Activated T-helper 1 cell treated with anti-CD3 and anti-CD28 coated beads, Interleukin-12 subunit alpha, Interleukin-12 subunit beta, Interleukin-2, Interleukin-4 antibody, amounts not matched to agents 30 ng/mL and 10 ng/mL and 1 ng/mL, durations not matched to agents 14 hours and 24 hours and 36 hours (primary cell): ENCODE results near the gene MED31. TPM values are rescaled to one million over a fixed set of nuclear protein-coding genes. Genes with fewer than 3 reads are reported as not detected.
A peak's percentile ranks its signal among the peaks of the same experiment; 100 is the strongest.

Experiments used
- DNase-seq: peaks from one replicate; pipeline ENCODE4 v3.0.0; 2021; ENCODE audit warnings: low spot score
- H3K27ac Mint-ChIP-seq: one replicate; pipeline ENCODE4 v1.8.0; 2021; ENCODE audit warnings: mild to moderate bottlenecking, mixed read lengths
- H3K27me3 Mint-ChIP-seq: one replicate; pipeline ENCODE4 v1.8.0; 2022; ENCODE audit warnings: mild to moderate bottlenecking, moderate library complexity, mixed read lengths; ENCODE audit not compliant: insufficient read depth
- H3K36me3 Mint-ChIP-seq: one replicate; pipeline ENCODE4 v1.8.0; 2021; ENCODE audit warnings: low read depth, mixed read lengths
- H3K4me1 Mint-ChIP-seq: one replicate; pipeline ENCODE4 v1.8.0; 2021; ENCODE audit warnings: low read depth, mixed read lengths
- H3K4me3 Mint-ChIP-seq: one replicate; pipeline ENCODE4 v1.8.0; 2021; ENCODE audit warnings: mild to moderate bottlenecking, moderate library complexity, mixed read lengths
- H3K9me3 Mint-ChIP-seq: one replicate; pipeline ENCODE4 v1.8.0; 2021; ENCODE audit warnings: mixed read lengths
- intact Hi-C: fragments of 100-400 bp; cut with micrococcal nuclease; formaldehyde crosslinking; loops from one replicate; pipeline ENCODE4 v1.15.1; 2024
- total RNA-seq: library from RNA; stranded (reverse); gene quantifications from 2 replicates; pipeline ENCODE4 v1.2.3, GENCODE V29; 2022

MED31 gene
- total RNA-seq, 1 donor from 2014 or later, result 24.3 TPM

DNA sequence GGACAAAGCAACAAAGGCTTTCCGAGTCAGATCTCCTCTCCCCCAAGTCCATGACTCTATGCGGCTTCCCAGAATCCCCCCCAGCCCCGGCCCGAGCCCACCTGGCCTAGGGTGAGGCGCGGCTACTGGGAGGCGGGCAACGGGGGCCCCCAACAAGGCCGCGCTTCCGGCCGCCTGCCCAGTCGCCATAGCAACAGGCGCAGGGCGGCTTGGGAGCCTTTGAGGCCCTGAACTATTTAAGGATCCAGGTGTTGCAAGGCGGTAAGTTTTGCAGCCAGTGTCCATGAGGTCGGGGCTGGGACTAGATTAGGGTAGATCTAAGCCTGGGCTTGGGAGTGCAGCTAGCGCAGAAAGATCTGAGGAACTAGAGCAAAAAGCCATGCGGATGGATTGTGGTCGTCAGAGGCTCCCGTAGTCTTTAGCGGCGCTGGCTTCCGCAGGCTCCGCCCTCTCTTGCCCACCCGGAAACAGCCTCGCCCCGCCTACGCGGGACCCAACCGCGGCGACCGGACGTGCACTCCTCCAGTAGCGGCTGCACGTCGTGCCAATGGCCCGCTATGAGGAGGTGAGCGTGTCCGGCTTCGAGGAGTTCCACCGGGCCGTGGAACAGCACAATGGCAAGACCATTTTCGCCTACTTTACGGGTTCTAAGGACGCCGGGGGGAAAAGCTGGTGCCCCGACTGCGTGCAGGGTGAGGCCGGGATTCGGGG lies 10.7 kb downstream of the MED31 start, which contains the start of the genes KIAA0753 and TXNDC17:
TSS of gene KIAA0753 (minus strand) at position 176 of the 711 bp plus-strand sequence. CDS start 5,608 bp downstream, outside the sequence.
TSS of gene TXNDC17 (plus strand) at position 525 of the 711 bp plus-strand sequence. CDS start at position 548, 23 bp downstream.
- Mint-ChIP-seq H3K27ac (peak within 1 kb of the TSS; percentile 99), H3K4me1 (peaks cover 60% of the 10 kb centered on the region), H3K36me3 (peaks cover 32% of the 10 kb centered on the region), H3K9me3 (no peaks in the 10 kb centered on the region), H3K4me3 (peak within 1 kb of the TSS; percentile 97), H3K27me3 (no peaks in the 10 kb centered on the region)
- intact Hi-C loops, result loop anchor here (1.0 to 10.0 kb wide), 8 partner anchors 11 to 1156 kb away; partner anchors contain the start of genes C17orf100, DERL2, MED31 and MIS12
- peak; percentile 94 for DNase-seq

DNA sequence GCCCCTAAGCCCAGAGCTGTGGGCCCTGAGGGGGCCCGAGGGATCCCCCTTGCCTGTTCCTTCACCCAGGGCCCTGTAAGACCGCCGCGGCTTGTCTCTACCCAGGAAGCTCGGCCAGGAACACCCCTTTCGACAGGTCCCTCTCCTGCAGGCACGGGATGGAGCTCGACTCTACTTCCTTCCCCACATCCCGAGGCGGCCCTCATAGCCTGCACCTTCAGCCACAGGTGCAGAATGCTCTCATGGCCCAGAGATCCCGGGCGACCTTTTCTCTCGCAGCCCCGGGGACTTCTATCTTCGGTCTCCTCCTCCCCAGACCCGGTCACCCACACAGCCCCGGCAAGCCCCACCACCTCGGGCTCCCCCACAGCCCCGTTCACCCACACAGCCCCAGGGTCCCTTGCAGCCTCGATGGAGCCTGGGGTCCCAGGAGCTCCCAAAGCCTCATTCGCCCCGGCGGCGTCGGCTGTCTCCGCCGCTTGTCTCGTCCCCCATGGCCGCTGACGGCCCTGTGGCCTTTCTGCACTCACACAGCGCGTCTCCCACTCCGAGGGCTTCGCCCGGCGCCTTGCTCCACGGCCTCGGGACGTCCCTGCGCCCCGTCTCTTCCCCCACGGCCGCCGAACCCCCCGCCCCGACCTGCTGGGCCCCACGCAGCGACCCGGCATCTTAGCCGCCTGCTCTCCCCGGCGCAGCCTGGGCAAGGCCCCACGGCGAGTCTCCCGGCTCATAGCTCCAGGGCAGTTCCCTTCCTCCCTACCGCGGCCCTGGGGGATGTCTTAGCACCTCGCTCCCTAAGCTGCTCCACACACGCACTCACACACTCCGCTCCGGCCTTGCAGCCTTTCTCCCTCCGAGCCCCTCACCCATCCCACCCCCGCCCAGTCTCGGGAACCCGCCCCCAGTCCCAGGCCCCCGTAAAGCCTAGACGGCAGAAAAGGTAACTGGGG lies 11.5 kb downstream of the MED31 start:
- intact Hi-C loops, result loop anchor here (1.0 to 10.0 kb wide), 8 partner anchors 11 to 1155 kb away; partner anchors contain the start of genes C17orf100, DERL2, MED31 and MIS12
- Mint-ChIP-seq H3K27me3 (no peaks in the 10 kb centered on the region), H3K4me3 (peak overlapping the region; percentile 97), H3K9me3 (no peaks in the 10 kb centered on the region), H3K27ac (peak overlapping the region; percentile 99), H3K4me1 (peaks cover 55% of the 10 kb centered on the region), H3K36me3 (peaks cover 28% of the 10 kb centered on the region)
- no peak for DNase-seq

DNA sequence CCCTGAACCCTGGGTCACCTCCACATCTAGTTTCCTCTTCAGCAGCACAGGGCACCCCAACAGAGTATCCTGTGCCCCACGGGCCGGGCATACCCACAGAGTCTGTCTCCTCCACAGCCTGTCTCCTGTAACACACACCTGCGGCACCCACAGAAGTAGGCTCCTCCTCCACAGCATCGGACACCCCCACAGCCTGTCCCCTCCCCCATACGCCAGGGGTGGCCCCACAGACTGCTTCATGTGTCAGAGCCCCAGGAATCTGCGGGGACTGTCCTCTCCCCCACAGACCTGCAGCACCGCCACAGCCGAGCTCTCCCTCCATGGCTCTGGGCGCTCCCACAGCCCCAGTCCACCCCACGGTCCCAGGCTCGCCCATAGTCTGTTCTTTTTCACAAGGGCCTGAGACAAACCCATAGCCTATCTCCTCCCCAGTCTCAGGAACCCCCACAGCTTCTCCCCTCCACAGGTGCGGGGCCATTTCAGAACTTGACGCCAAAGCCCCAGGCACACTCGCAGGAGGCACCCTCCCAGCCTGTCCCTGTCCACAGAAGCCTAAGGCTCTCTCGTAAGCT lies 12.3 kb downstream of the MED31 start:
- Mint-ChIP-seq H3K4me3 (peak overlapping the region; percentile 97), H3K4me1 (peaks cover 47% of the 10 kb centered on the region)

DNA sequence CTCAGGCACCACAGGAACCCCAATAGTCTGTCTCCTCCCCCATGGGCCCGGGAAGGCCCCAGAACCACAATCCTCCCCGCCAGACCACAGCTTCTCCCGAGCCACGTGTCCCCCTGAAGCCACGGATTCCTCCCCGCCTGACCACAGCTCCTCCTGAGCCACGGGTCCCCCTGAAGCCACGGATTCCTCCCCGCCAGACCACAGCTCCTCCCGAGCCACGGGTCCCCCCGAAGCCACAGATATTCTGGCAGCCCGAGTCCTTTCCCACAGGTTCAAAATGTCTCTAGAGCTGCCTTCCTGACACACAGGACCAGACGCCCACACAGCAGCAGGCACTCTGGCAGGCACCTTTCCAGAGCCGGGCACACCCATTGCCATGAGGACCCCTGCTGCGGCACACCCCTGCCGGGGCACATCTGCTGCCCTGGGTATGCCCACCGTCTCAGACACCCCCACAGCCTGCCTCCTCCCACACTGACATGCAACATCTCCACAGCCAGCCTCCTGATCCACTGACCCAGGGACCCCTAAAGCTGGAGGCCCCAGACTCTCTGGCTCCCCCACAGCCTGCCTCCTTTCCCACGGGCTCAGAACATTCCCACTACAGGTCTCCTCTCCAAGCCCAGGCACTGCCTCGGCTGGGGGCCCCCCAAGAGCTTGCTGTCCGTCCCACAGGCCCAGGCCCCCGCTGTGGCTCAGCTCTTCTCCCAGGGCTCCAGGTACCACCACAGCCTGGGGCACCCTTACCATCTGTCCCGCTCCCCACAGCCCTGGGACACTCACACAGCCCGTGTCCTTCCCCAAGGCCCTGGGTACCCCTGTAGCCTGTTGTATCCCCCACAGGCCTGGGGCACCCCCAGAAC lies 13.1 kb downstream of the MED31 start:
- H3K9me3 Mint-ChIP-seq, result no peaks in the 10 kb centered on the region
- no peaks in the 10 kb centered on the region for H3K27me3 Mint-ChIP-seq
- H3K4me3 Mint-ChIP-seq, result peak overlapping the region; percentile 97
- H3K27ac Mint-ChIP-seq, result no peak overlapping the region
- peaks cover 39% of the 10 kb centered on the region for H3K4me1 Mint-ChIP-seq
- intact Hi-C loops, result no loop called here
- peaks cover 24% of the 10 kb centered on the region for H3K36me3 Mint-ChIP-seq
- no peak for DNase-seq

More for the DNA sequence above, 12.3 kb downstream of the MED31 start:
- no peak for DNase-seq
- Mint-ChIP-seq H3K9me3 (no peaks in the 10 kb centered on the region), H3K27ac (peak overlapping the region; percentile 72), H3K27me3 (no peaks in the 10 kb centered on the region), H3K36me3 (peaks cover 27% of the 10 kb centered on the region)
- intact Hi-C loops, result no loop called here

DNA sequence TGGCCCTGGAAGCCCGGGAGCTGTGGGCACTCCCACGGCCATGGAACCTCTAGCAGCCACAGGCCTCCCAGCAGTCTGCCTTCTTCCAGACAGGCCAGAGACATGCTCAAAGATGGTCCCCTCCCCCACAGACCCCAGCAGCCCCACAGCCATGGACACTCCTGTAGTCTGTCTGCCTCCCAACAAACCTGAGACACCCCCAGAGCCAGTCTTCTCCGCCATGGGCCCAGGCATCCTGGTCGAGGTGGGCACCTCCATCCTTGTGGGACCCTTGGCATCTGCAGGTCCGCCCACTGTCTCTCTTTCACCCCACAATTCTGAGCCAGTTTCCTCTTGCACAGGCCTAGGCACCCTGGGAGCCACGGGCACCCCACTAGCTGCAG lies 14.0 kb downstream of the MED31 start:
- Mint-ChIP-seq H3K4me3 (no peak overlapping the region), H3K9me3 (no peaks in the 10 kb centered on the region), H3K27ac (no peak overlapping the region), H3K4me1 (peaks cover 30% of the 10 kb centered on the region), H3K27me3 (no peaks in the 10 kb centered on the region), H3K36me3 (peaks cover 21% of the 10 kb centered on the region)
- DNase-seq, result no peak
- intact Hi-C loops, result no loop called here

DNA sequence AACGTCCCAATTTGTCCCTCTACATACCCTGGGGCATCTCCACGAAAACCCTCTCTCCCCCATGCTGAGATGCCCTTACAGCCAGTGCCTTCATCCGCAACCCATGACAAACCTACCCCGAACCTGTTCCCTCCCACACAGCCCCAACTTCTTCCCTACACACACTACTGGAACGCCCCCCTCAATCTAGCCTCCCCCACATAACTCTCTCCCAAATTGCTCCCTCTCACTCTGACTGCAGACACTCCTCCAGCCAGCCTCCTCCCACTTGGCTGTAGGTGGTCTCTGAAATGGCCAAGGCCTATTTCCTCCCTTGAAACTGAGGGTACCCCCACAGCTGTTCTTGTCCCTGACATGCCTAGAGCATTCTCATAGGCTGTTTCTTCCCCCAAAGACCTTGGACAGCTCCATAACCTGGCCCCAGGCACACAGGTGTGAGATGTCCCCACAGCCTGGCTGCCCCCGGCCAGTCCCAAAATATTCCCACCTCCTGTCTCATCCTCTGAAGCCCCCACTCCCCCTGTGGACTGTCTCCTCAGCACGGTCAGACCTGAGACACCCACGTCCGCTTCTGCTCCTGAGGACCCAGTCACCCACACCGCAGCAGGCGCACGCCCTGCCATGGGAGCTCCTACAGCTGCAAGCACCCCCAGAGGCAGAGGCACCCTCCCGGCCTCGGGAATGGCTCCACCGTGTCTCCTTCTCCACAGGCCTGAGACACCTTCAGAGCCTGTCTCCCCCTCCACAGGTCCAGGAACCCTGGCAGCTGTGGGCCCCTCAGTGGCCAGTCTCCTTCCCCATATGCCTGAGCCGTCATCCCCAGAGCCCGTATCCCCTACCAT lies 14.6 kb downstream of the MED31 start:
- H3K4me3 Mint-ChIP-seq, result no peak overlapping the region
- no peak for DNase-seq
- peaks cover 24% of the 10 kb centered on the region for H3K4me1 Mint-ChIP-seq
- H3K9me3 Mint-ChIP-seq, result no peaks in the 10 kb centered on the region
- H3K36me3 Mint-ChIP-seq, result peaks cover 21% of the 10 kb centered on the region
- intact Hi-C loops, result no loop called here
- no peaks in the 10 kb centered on the region for H3K27me3 Mint-ChIP-seq
- H3K27ac Mint-ChIP-seq, result no peak overlapping the region

DNA sequence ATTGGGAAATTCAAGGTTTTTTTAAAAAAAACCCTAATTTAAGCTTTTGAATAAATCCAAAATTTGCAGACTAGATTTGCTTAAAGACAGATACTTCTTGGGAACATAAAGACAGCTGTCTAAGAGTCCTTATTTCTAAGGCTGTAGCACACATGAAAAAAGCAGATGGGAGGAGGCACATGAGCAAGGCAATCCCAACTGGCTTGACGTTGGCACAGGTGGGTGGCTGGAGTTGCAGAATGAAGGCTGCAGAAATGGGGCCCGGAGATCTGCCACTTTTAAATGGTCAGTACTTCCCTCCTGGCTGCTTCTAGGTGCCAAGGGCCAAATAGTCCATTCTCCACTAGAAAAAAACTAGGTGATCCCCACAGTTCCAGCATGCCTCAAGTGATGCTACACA lies 15.3 kb downstream of the MED31 start:
- intact Hi-C loops, result no loop called here
- DNase-seq, result no peak
- no peaks in the 10 kb centered on the region for H3K27me3 Mint-ChIP-seq
- no peak overlapping the region for H3K4me3 Mint-ChIP-seq
- H3K9me3 Mint-ChIP-seq, result no peaks in the 10 kb centered on the region
- peaks cover 18% of the 10 kb centered on the region for H3K4me1 Mint-ChIP-seq
- H3K27ac Mint-ChIP-seq, result no peak overlapping the region
- H3K36me3 Mint-ChIP-seq, result peaks cover 23% of the 10 kb centered on the region

DNA sequence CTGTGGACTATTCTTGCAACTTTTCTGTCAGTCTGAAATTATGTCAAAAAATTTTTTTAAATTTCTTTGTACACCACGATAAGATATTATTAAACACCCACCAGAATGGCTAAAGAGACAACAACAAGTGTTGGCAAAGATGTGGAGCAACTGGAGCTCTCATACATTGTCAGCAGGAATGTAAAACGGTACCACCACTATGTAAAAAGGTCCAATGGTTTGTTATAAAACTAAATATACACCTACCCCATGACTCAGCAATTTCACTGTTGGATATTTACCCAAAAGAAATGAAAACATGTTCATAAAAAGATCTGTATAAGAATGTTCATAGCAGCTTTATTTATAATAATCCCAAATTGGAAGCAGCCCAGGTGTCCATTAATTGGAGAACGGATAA lies 18.1 kb downstream of the MED31 start:
- Mint-ChIP-seq H3K9me3 (no peaks in the 10 kb centered on the region), H3K36me3 (peaks cover 28% of the 10 kb centered on the region), H3K27ac (no peak overlapping the region), H3K27me3 (no peaks in the 10 kb centered on the region), H3K4me3 (no peak overlapping the region), H3K4me1 (peaks cover 5% of the 10 kb centered on the region)
- intact Hi-C loops, result no loop called here
- no peak for DNase-seq

DNA sequence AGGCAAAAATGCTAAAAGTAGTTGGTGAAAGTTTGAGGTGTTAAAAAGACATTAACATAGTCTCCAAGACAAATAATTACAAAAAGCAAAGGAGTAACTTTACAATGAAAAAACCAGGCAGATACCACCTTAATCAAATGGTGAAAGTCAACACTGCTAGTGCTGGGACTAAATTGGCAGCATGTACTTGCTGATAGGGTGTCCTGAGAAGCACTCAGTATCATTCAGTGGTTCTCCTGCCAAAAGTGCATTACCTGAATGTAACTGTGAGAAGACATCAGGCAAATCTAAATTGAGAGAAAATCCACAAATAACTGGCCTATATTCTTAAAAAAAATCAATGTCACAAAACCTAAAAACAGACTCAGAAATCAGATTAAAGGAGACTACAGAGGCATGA lies 18.9 kb downstream of the MED31 start:
- no peak overlapping the region for H3K4me3 Mint-ChIP-seq
- H3K9me3 Mint-ChIP-seq, result no peaks in the 10 kb centered on the region
- no peak overlapping the region for H3K27ac Mint-ChIP-seq
- H3K4me1 Mint-ChIP-seq, result no peaks in the 10 kb centered on the region
- H3K27me3 Mint-ChIP-seq, result no peaks in the 10 kb centered on the region
- peaks cover 28% of the 10 kb centered on the region for H3K36me3 Mint-ChIP-seq
- DNase-seq, result no peak
- intact Hi-C loops, result no loop called here

DNA sequence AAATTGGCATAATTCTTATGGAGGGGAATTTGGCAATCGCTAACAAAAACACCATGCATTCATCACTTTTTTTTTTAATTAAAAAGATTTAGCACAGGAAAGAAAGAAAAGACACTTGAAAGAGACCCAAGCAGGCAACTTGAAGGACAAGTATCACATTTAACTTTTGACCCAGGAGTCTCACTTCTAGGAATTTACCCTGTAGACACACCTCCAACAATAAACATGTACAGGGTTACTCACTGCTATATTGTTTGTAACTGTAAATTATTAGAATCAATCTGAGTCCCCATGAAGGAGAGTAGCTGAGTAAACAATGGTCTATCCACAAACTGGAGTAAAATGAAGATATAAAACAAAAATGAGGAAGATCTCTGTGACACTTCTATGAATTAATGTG lies 21.0 kb downstream of the MED31 start:
- no peaks in the 10 kb centered on the region for H3K4me1 Mint-ChIP-seq
- no peak for DNase-seq
- intact Hi-C loops, result no loop called here
- H3K27ac Mint-ChIP-seq, result no peak overlapping the region
- peaks cover 30% of the 10 kb centered on the region for H3K36me3 Mint-ChIP-seq
- no peaks in the 10 kb centered on the region for H3K9me3 Mint-ChIP-seq
- no peak overlapping the region for H3K4me3 Mint-ChIP-seq
- no peaks in the 10 kb centered on the region for H3K27me3 Mint-ChIP-seq

DNA sequence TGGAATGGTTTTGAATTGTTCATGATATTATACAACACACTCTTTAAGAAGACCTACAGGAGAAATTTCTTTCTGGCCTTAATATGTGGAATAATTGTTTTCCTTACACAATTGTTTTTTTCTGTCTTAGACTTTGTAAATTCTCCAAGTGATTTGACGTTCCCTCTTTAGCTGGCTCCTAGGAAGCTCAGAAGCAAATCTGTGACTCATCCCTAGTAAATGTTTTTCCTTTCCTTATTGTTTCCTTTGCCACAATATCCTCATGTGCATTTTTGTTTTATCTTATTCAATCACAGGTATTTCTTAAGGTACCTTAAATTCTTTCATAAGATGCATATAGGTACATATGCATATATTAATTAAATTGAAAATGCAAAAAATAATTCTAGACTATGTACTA lies 24.4 kb downstream of the MED31 start:
- intact Hi-C loops, result no loop called here
- DNase-seq, result no peak
- Mint-ChIP-seq H3K9me3 (no peaks in the 10 kb centered on the region), H3K36me3 (peaks cover 23% of the 10 kb centered on the region), H3K4me1 (no peaks in the 10 kb centered on the region), H3K27ac (no peak overlapping the region), H3K4me3 (no peak overlapping the region), H3K27me3 (no peaks in the 10 kb centered on the region)
